Measurements from ENCODE around the gene FRAS1.

DNA sequence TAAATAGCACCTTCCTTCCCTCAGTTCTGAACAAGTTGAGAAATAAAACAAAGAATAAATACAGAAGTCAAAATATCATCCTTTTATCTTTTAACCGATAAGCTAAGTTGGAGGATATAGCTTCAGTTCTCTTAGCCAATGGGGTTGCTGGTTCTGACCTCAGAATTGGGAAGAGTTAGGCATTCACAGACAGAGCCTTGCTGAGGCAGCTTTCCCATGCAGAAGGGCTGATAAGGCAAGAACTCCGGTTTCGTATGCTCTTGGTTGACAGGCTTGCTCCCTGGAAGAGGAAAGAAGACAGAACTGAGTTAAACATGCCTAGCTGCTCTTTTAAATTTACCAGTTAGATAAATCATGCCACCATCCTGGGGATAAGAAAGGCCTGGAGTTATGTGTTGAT lies 17.6 kb downstream of the FRAS1 start:
- TF ChIP-seq CTCF (IDR thresholded peaks at IDR 0.05) (no peak), BHLHE40 (IDR thresholded peaks at IDR 0.05; ENCODE audit: low read depth, low read length) (no peak), POLR2A (IDR thresholded peaks at IDR 0.05; ENCODE audit: low read length) (no peak), MAZ (IDR thresholded peaks at IDR 0.05; ENCODE audit: borderline replicate concordance, low read depth, low read length) (no peak), SREBF2 (IDR thresholded peaks at IDR 0.05) (no peak), EP300 (IDR thresholded peaks at IDR 0.05) (no peak), RNF2 (IDR thresholded peaks at IDR 0.05; ENCODE audit: borderline replicate concordance, low read depth) (no peak), SMC3 (IDR thresholded peaks at IDR 0.05) (no peak), RFX5 (IDR thresholded peaks at IDR 0.05) (no peak)
- TF ChIP-seq, protein P1, sequence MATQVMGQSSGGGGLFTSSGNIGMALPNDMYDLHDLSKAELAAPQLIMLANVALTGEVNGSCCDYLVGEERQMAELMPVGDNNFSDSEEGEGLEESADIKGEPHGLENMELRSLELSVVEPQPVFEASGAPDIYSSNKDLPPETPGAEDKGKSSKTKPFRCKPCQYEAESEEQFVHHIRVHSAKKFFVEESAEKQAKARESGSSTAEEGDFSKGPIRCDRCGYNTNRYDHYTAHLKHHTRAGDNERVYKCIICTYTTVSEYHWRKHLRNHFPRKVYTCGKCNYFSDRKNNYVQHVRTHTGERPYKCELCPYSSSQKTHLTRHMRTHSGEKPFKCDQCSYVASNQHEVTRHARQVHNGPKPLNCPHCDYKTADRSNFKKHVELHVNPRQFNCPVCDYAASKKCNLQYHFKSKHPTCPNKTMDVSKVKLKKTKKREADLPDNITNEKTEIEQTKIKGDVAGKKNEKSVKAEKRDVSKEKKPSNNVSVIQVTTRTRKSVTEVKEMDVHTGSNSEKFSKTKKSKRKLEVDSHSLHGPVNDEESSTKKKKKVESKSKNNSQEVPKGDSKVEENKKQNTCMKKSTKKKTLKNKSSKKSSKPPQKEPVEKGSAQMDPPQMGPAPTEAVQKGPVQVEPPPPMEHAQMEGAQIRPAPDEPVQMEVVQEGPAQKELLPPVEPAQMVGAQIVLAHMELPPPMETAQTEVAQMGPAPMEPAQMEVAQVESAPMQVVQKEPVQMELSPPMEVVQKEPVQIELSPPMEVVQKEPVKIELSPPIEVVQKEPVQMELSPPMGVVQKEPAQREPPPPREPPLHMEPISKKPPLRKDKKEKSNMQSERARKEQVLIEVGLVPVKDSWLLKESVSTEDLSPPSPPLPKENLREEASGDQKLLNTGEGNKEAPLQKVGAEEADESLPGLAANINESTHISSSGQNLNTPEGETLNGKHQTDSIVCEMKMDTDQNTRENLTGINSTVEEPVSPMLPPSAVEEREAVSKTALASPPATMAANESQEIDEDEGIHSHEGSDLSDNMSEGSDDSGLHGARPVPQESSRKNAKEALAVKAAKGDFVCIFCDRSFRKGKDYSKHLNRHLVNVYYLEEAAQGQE (IDR thresholded peaks at IDR 0.05) = no peak
- TF ChIP-seq, protein P2, sequence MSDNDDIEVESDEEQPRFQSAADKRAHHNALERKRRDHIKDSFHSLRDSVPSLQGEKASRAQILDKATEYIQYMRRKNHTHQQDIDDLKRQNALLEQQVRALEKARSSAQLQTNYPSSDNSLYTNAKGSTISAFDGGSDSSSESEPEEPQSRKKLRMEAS (IDR thresholded peaks at IDR 0.05) = no peak
